HepG2 (cell line): ENCODE results near the gene SNX10. TPM values are rescaled to one million over a fixed set of nuclear protein-coding genes. Genes with fewer than 3 reads are reported as not detected.

Experiments
- FOXO4 ChIP-seq: sonication (generic); formaldehyde crosslinking; conservative IDR thresholded peaks from 2 replicates; pipeline ENCODE4 v1.8.1; 2023; ENCODE audit warnings: missing genetic modification reagents
- KMT2A ChIP-seq: sonication (generic); formaldehyde crosslinking; IDR thresholded peaks from 2 replicates; pipeline ENCODE4 v1.4.0; 2020; ENCODE audit warnings: missing genetic modification reagents
- MEIS1 ChIP-seq: sonication (generic); formaldehyde crosslinking; IDR thresholded peaks from 2 replicates; pipeline ENCODE4 v1.9.0; 2021; ENCODE audit warnings: mild to moderate bottlenecking, missing genetic modification reagents, moderate library complexity, borderline replicate concordance
- MYC ChIP-seq: sonication (generic); formaldehyde crosslinking; IDR thresholded peaks from 2 replicates; pipeline ENCODE4 v1.9.0; 2021; ENCODE audit warnings: missing genetic modification reagents, borderline replicate concordance
- MYPOP ChIP-seq: sonication (generic); formaldehyde crosslinking; IDR thresholded peaks from 2 replicates; pipeline ENCODE4 v1.8.1; 2023; ENCODE audit warnings: mild to moderate bottlenecking, moderate library complexity, missing genetic modification reagents
- NR2F6 ChIP-seq, 2 experiments: IDR thresholded peaks; 2 replicates each; pipeline ENCODE4 v1.6.1; 2016; ENCODE audit warnings: antibody characterized with exemption in 1 of 2, mild to moderate bottlenecking in 1 of 2
- PRDM4 ChIP-seq: sonication (generic); formaldehyde crosslinking; IDR thresholded peaks from 2 replicates; pipeline ENCODE4 v1.9.0; 2021; ENCODE audit warnings: missing genetic modification reagents, borderline replicate concordance
- RBM39 ChIP-seq: fragments of 200-400 bp; formaldehyde crosslinking; IDR thresholded peaks from one replicate; pipeline ENCODE4 v1.6.1; 2018; ENCODE audit warnings: antibody characterized with exemption, mild to moderate bottlenecking, low read depth, low read length; ENCODE audit not compliant: poor library complexity, severe bottlenecking
- SOX13 ChIP-seq, 3 experiments: fragments of 450-650 bp in 1 of 3; sonication (generic) in 1 of 3; formaldehyde crosslinking in 1 of 3; IDR thresholded peaks in 2 of 3; conservative IDR thresholded peaks in 1 of 3; 2 replicates each; pipeline versions ENCODE4 v1.5.0 to v1.6.1; 2016 to 2020; ENCODE audit warnings: antibody characterized with exemption in 1 of 3, mild to moderate bottlenecking in 1 of 3, missing compliant biosample characterization in 1 of 3, missing genetic modification reagents in 1 of 3, moderate library complexity in 1 of 3
- SP4 ChIP-seq: sonication (generic); formaldehyde crosslinking; IDR thresholded peaks from 2 replicates; pipeline ENCODE4 v1.8.1; 2023; ENCODE audit warnings: mild to moderate bottlenecking, missing genetic modification reagents
- YEATS4 ChIP-seq: sonication (generic); formaldehyde crosslinking; IDR thresholded peaks from 2 replicates; pipeline ENCODE4 v1.4.0; 2020; ENCODE audit warnings: missing genetic modification reagents, borderline replicate concordance
- YY1 ChIP-seq: IDR thresholded peaks from 2 replicates; pipeline ENCODE4 v1.6.1; 2011; ENCODE audit warnings: low read length, low read depth, moderate library complexity, mild to moderate bottlenecking; ENCODE audit not compliant: insufficient read depth, insufficient replicate concordance
- ZBTB38 ChIP-seq: sonication (generic); formaldehyde crosslinking; IDR thresholded peaks from 2 replicates; pipeline ENCODE4 v1.5.1; 2020; ENCODE audit warnings: mild to moderate bottlenecking, missing genetic modification reagents
- ZNF570 ChIP-seq: sonication (generic); formaldehyde crosslinking; IDR thresholded peaks from 2 replicates; pipeline ENCODE4 v1.4.0; 2020; ENCODE audit warnings: mild to moderate bottlenecking, missing genetic modification reagents, borderline replicate concordance
- ZNF574 ChIP-seq: sonication (generic); formaldehyde crosslinking; IDR thresholded peaks from 2 replicates; pipeline ENCODE4 v1.4.0; 2020; ENCODE audit warnings: missing genetic modification reagents
- ZNF670 ChIP-seq: sonication (generic); formaldehyde crosslinking; IDR thresholded peaks from 2 replicates; pipeline ENCODE4 v1.8.0; 2022; ENCODE audit warnings: mild to moderate bottlenecking, missing genetic modification reagents, borderline replicate concordance
- ZNF678 ChIP-seq: sonication (generic); formaldehyde crosslinking; IDR thresholded peaks from 2 replicates; pipeline ENCODE4 v1.4.0; 2020; ENCODE audit warnings: mild to moderate bottlenecking, missing genetic modification reagents
- ZNF776 ChIP-seq: sonication (generic); formaldehyde crosslinking; IDR thresholded peaks from 2 replicates; pipeline ENCODE4 v1.4.0; 2020; ENCODE audit warnings: mild to moderate bottlenecking, missing genetic modification reagents
- polyA plus RNA-seq, 8 experiments: library from polyadenylated mRNA; depleted of rRNA in 3 of 8; stranded (reverse) in 7 of 8; unstranded in 1 of 8; fragments of >200 nt; fragmentation: Illumina TruSeq in 4 of 8; extraction: Trizol in 4 of 8; gene quantifications; 2 replicates each; pipeline versions ENCODE4 v1.2.1 to v1.2.3, GENCODE V29; 2011 to 2016; ENCODE audit warnings: low read depth in 4 of 8, missing spikeins in 1 of 8, mixed read lengths in 1 of 8; ENCODE audit not compliant: insufficient read depth in 1 of 8
- total RNA-seq, 5 experiments: library from RNA; depleted of rRNA; stranded (reverse); fragments of >200 nt; fragmentation: Illumina TruSeq; extraction: Trizol; gene quantifications; 2 replicates each; pipeline ENCODE4 v1.2.3, GENCODE V29; 2016; ENCODE audit warnings: low read depth in 1 of 5

SNX10 gene
- total and polyA plus RNA-seq, 2 of the 13 experiments (the other 11 are each of a cell fraction or from before 2014, with no cell fraction given) = 26.0 to 27.6 TPM

- TF ChIP-seq ZNF670 (CRISPR knock-in tag) (peak; percentile 60; the same call in 1 of the 2 replicates), FOXO4 (CRISPR knock-in tag) (no peak), MEIS1 (0 out of 2 replicates have a peak, but pooled peaks have one; percentile 31), YEATS4 (peak; percentile 41; the same call in 1 of the 2 replicates), RBM39 (peak; percentile 22), SOX13 (IDR thresholded peaks at IDR 0.05) (no peak), SOX13 (CRISPR knock-in tag; conservative IDR thresholded peaks at IDR 0.05 in 1 of 2, IDR thresholded peaks at IDR 0.05 in 1 of 2) (no peak), ZBTB38 (peak; percentile 38; the same call in 1 of the 2 replicates), PRDM4 (CRISPR knock-in tag) (no peak), ZNF570 (0 out of 2 replicates have a peak, but pooled peaks have one; percentile 34), SP4 (peak; percentile 76), ZNF678 (0 out of 2 replicates have a peak, but pooled peaks have one; percentile 51), ZNF574 (CRISPR knock-in tag) (peak; percentile 72), ZNF776 (CRISPR knock-in tag) (0 out of 2 replicates have a peak, but pooled peaks have one; percentile 28), MYPOP (peak; percentile 80; the same call in 1 of the 2 replicates), MYC (CRISPR knock-in tag) (peak; percentile 54; the same call in 1 of the 2 replicates), NR2F6 (IDR thresholded peaks at IDR 0.05) (no peak), NR2F6 (CRISPR knock-in tag; IDR thresholded peaks at IDR 0.05) (peak; percentile 23; the same call in 1 of the 2 replicates), KMT2A (CRISPR knock-in tag) (peak; percentile 55; the same call in 1 of the 2 replicates), YY1 (peak; percentile 78)
Measured at GRCh38 chr7:26291699-26292538, at the start of gene SNX10 (continued).
